ENCODE measurements around the gene SOCS2. TPM values are rescaled to one million over a fixed set of nuclear protein-coding genes. Genes with fewer than 3 reads are reported as not detected.

SOCS2 gene
- total and polyA plus RNA-seq, 2 of the 13 experiments (the other 11 are each of a cell fraction or from before 2014, with no cell fraction given), result 0.62 to 1.5 TPM

- no peak for TF ChIP-seq ARID4A (CRISPR knock-in tag; IDR thresholded peaks at IDR 0.05; ENCODE audit: borderline replicate concordance)
- no peak for TF ChIP-seq ZNF407 (CRISPR knock-in tag; IDR thresholded peaks at IDR 0.05; ENCODE audit: not compliant biosample characterization)
- TF ChIP-seq CREB3 (CRISPR knock-in tag; IDR thresholded peaks at IDR 0.05), result no peak
- TF ChIP-seq HDAC6 (IDR thresholded peaks at IDR 0.05; ENCODE audit: low read depth, low read length), result no peak
- no peak for TF ChIP-seq KMT2A (CRISPR knock-in tag; IDR thresholded peaks at IDR 0.05)
- peak; percentile 29 for TF ChIP-seq TBL1XR1 (IDR thresholded peaks at IDR 0.05; ENCODE audit: borderline replicate concordance, low read length, partially characterized antibody)
- TF ChIP-seq JUN (CRISPR knock-in tag; IDR thresholded peaks at IDR 0.05), result peak; percentile 87
- TF ChIP-seq MYC (CRISPR knock-in tag; IDR thresholded peaks at IDR 0.05; ENCODE audit: borderline replicate concordance), result no peak
Observed at GRCh38 chr12:93526786-93527428, 45.6 kb upstream of the SOCS2 start (continued).
